Suprapubic skin (tissue), 4 donors: ENCODE measurements around the gene CHIA. TPM values are rescaled to one million over a fixed set of nuclear protein-coding genes. Genes with fewer than 3 reads are reported as not detected.

Experiments
- DNase-seq, 2 donors: peaks; one replicate each; pipeline ENCODE4 v3.0.0-alpha.2; 2019; ENCODE audit warnings: low spot score in 2 of 2
- H3K27ac ChIP-seq: fragments of 200-600 bp; sonication (generic); one replicate; pipeline ENCODE4 v1.5.1; 2019
- H3K27me3 ChIP-seq: fragments of 200-600 bp; sonication (generic); one replicate; pipeline ENCODE4 v1.5.1; 2019
- H3K36me3 ChIP-seq: fragments of 200-600 bp; sonication (generic); one replicate; pipeline ENCODE4 v1.5.1; 2019
- H3K4me1 ChIP-seq: fragments of 200-600 bp; sonication (generic); one replicate; pipeline ENCODE4 v1.5.1; 2019
- H3K4me3 ChIP-seq: fragments of 200-600 bp; sonication (generic); one replicate; pipeline ENCODE4 v1.5.1; 2019; ENCODE audit warnings: mild to moderate bottlenecking
- H3K9me3 ChIP-seq: fragments of 200-600 bp; sonication (generic); one replicate; pipeline ENCODE4 v1.5.1; 2019
- CTCF ChIP-seq, 2 donors: fragments of 200-600 bp in 1 of 2; fragments of 450-650 bp in 1 of 2; sonication (generic) in 1 of 2; IDR thresholded peaks; one replicate each; pipeline ENCODE4 v1.5.1; 2016 to 2019; ENCODE audit warnings: antibody characterized with exemption in 2 of 2, mild to moderate bottlenecking in 1 of 2, moderate library complexity in 1 of 2
- EP300 ChIP-seq: sonication (generic); formaldehyde crosslinking; IDR thresholded peaks from one replicate; pipeline ENCODE4 v1.6.1; 2017; ENCODE audit warnings: antibody characterized with exemption
- POLR2A ChIP-seq, 2 donors: fragments of 450-650 bp; IDR thresholded peaks; one replicate each; pipeline ENCODE4 v1.6.1; 2017; ENCODE audit warnings: antibody characterized with exemption in 2 of 2, mild to moderate bottlenecking in 2 of 2, moderate library complexity in 2 of 2
- POLR2AphosphoS5 ChIP-seq, 3 donors: sonication (generic); formaldehyde crosslinking; IDR thresholded peaks; one replicate each; pipeline ENCODE4 v1.6.1; 2017; ENCODE audit warnings: antibody characterized with exemption in 3 of 3
- WGBS: methylation state at CpG from one replicate; pipeline ENCODE4 v1.1.5; 2018; 5-methylcytosine and 5-hydroxymethylcytosine counted together
- total RNA-seq, 4 donors: library from RNA; depleted of rRNA; stranded (reverse); fragments of >200 nt; gene quantifications; one replicate each; pipeline ENCODE4 v1.1.0, GENCODE V29; 2016

CHIA gene
- total RNA-seq, 4 donors from 2014 or later: not detected

GRCh38 chr1:111275079-111275478 is 15.6 kb upstream of the CHIA start:
- Histone ChIP-seq H3K9me3 (no peaks in the 10 kb centered on the region), H3K27me3 (peaks cover 18% of the 10 kb centered on the region), H3K36me3 (no peaks in the 10 kb centered on the region), H3K4me1 (peaks cover 9% of the 10 kb centered on the region), H3K27ac (peak overlapping the region; percentile 49), H3K4me3 (peak overlapping the region; percentile 13)
- no peak for TF ChIP-seq POLR2A (IDR thresholded peaks at IDR 0.05)
- no peak for TF ChIP-seq CTCF (IDR thresholded peaks at IDR 0.05)
- TF ChIP-seq POLR2AphosphoS5 (IDR thresholded peaks at IDR 0.05): no peak
- TF ChIP-seq EP300: no peak
- WGBS: 67% methylated on average over 1 of the region's 1 CpG
- DNase-seq: peak; percentile 86

DNA sequence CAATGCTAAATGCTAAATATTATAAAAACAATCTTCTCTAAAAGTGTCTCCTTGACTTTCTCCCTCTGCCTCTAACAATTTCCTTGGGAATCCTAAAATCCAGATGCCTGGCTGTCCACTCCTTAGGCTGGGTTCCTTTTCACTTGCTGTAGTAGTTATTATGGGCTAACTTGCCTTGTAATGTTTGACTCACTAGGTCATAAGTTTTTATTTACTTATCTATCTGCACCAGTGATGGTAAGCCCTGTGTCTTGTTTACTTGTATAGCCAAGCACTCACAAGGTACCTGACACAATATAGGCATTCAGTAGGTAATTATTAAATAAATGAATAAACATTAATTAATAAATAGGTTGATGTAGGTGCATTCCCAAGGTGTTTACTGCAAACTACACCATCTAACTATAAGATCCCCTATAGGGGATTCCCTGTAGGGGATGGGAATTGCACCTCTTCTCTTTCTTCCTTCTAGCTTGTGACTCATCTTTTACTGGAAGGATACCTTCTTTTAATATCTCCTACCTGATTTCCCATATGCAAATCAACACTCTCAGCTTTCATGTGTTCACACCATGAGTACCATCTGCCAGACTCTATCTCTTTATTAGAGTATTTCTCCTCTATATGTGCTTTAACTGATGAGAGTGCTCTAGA is 14.7 kb upstream of the CHIA start:
- no peak for TF ChIP-seq POLR2A (IDR thresholded peaks at IDR 0.05)
- no peak for DNase-seq
- Histone ChIP-seq H3K27ac (peak overlapping the region; percentile 30), H3K9me3 (no peaks in the 10 kb centered on the region), H3K27me3 (peaks cover 9% of the 10 kb centered on the region), H3K4me3 (no peak overlapping the region), H3K4me1 (peaks cover 6% of the 10 kb centered on the region), H3K36me3 (no peaks in the 10 kb centered on the region)

DNA sequence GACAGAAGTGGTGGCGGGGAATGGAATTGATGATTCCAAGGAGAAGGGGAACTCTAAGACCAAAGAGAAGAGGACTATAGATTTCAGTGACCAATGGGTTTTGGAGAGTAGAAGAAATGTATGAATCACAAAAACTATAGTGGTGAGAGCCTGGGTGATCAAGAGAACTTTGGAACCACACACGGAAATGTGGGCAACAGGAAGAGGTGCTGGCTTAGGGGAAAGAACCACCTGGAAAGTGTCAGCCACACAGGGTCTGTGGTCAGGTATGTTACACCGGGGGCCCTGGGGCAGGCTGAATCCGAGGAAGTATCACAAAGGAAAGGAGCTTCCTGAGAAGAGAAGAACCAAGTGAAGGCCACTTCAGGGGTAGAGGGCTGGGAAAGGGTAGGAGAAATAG is 11.5 kb upstream of the CHIA start:
- no peak overlapping the region for H3K27ac ChIP-seq
- no peak overlapping the region for H3K4me3 ChIP-seq
- no peaks in the 10 kb centered on the region for H3K27me3 ChIP-seq
- no peaks in the 10 kb centered on the region for H3K4me1 ChIP-seq
- no peaks in the 10 kb centered on the region for H3K36me3 ChIP-seq
- H3K9me3 ChIP-seq: no peaks in the 10 kb centered on the region
- 86% methylated on average over 4 of the region's 4 CpGs for WGBS
- TF ChIP-seq POLR2AphosphoS5 (IDR thresholded peaks at IDR 0.05): no peak
- TF ChIP-seq EP300: no peak
- TF ChIP-seq CTCF (IDR thresholded peaks at IDR 0.05): no peak
- no peak for TF ChIP-seq POLR2A (IDR thresholded peaks at IDR 0.05)
- DNase-seq: no peak

DNA sequence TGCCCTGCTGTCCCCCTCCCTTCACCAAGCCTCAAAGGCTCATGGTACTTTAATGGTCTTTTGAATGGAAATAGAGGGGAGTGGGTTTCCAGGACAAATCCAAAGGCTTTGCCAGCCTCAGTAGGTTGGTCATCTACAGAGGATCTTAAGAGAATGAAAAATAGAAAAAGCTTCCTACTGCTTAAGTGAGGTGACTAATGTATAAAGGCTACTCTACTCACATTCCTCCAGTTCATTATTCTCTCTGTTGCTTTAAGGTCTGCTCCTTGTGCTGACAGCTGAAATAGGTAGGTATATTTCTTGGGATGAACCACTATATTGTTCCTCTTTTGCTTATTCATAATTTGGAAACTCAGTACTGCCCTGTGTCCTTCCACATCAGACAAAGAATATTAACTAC is 10.4 kb upstream of the CHIA start:
- Histone ChIP-seq H3K9me3 (no peaks in the 10 kb centered on the region), H3K4me1 (no peaks in the 10 kb centered on the region), H3K4me3 (no peak overlapping the region), H3K36me3 (no peaks in the 10 kb centered on the region), H3K27me3 (no peaks in the 10 kb centered on the region), H3K27ac (no peak overlapping the region)
- no peak for TF ChIP-seq POLR2A (IDR thresholded peaks at IDR 0.05)
- no peak for TF ChIP-seq CTCF (IDR thresholded peaks at IDR 0.05)
- no peak for TF ChIP-seq EP300
- no peak for TF ChIP-seq POLR2AphosphoS5 (IDR thresholded peaks at IDR 0.05)
- DNase-seq: no peak

DNA sequence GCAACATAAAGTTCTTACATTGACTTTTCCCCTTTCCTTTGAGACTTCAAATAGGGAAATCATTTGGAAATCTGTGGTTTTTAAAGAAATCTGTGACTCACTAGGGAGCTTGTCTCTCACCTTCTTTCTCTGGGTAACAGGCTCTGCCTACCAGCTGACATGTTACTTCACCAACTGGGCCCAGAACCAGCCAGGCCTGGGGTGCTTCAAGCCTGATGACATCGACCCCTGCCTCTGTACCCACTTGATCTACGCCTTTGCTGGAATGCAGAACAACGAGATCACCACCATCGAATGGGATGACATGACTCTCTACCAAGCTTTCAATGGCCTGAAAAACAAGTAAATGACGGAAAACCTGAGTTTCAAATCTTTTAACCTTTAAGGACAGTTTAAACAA is 9.2 kb upstream of the CHIA start:
- 74% methylated on average over 5 of the region's 5 CpGs for WGBS
- Histone ChIP-seq H3K27ac (no peak overlapping the region), H3K4me3 (no peak overlapping the region)

More for the DNA sequence above, 9.2 kb upstream of the CHIA start:
- TF ChIP-seq EP300 (no peak), POLR2AphosphoS5 (IDR thresholded peaks at IDR 0.05) (no peak), CTCF (IDR thresholded peaks at IDR 0.05) (no peak), POLR2A (IDR thresholded peaks at IDR 0.05) (no peak)
- Histone ChIP-seq H3K36me3 (no peaks in the 10 kb centered on the region), H3K27me3 (no peaks in the 10 kb centered on the region), H3K9me3 (no peaks in the 10 kb centered on the region), H3K4me1 (no peaks in the 10 kb centered on the region)
- no peak for DNase-seq
